ENCODE data around the gene HEXB. TPM values are rescaled to one million over a fixed set of nuclear protein-coding genes. Genes with fewer than 3 reads are reported as not detected.

The HEXB gene
- total and polyA plus RNA-seq, 2 of the 13 experiments (the other 11 are each of a cell fraction or from before 2014, with no cell fraction given): 100 to 104 TPM

DNA sequence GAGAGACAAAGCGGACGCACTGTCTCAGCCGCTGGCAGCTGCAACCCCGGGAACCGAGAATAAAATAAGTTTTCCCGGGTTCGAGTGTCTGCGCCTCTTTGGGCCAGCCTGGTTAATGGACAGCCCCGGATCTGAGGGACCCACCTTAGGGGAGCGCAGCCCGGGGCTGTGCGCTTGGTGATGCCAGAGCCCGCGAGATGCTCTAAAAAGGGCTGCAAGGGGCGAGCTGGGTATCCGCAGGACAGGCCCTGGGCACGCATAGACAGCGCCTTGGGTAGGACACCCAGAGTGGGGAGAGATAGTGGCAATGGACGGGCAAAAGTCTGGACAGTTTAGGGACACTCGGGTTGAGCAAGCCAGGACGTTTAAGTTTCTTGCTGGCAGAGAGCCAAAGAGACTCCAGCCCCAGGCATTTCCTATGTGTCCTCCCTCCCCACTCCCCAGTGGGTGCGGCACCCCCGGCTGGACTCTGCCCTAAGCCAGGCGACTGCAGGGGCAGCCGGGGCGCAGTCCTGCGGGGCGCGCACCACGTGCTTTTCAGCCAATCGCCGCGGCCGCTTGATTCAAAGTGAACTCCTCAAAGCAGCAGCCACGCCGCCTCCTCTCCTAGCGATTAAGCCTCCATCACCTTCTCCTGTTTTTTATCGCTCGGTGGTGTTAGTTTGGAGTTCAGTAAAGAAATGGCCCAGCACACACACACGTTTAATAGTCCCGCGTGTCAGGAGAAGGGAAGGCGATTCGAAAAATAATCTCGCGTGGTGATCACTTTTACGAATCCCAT lies 43.9 kb upstream of the HEXB start (continued):
- TF ChIP-seq, protein P1, sequence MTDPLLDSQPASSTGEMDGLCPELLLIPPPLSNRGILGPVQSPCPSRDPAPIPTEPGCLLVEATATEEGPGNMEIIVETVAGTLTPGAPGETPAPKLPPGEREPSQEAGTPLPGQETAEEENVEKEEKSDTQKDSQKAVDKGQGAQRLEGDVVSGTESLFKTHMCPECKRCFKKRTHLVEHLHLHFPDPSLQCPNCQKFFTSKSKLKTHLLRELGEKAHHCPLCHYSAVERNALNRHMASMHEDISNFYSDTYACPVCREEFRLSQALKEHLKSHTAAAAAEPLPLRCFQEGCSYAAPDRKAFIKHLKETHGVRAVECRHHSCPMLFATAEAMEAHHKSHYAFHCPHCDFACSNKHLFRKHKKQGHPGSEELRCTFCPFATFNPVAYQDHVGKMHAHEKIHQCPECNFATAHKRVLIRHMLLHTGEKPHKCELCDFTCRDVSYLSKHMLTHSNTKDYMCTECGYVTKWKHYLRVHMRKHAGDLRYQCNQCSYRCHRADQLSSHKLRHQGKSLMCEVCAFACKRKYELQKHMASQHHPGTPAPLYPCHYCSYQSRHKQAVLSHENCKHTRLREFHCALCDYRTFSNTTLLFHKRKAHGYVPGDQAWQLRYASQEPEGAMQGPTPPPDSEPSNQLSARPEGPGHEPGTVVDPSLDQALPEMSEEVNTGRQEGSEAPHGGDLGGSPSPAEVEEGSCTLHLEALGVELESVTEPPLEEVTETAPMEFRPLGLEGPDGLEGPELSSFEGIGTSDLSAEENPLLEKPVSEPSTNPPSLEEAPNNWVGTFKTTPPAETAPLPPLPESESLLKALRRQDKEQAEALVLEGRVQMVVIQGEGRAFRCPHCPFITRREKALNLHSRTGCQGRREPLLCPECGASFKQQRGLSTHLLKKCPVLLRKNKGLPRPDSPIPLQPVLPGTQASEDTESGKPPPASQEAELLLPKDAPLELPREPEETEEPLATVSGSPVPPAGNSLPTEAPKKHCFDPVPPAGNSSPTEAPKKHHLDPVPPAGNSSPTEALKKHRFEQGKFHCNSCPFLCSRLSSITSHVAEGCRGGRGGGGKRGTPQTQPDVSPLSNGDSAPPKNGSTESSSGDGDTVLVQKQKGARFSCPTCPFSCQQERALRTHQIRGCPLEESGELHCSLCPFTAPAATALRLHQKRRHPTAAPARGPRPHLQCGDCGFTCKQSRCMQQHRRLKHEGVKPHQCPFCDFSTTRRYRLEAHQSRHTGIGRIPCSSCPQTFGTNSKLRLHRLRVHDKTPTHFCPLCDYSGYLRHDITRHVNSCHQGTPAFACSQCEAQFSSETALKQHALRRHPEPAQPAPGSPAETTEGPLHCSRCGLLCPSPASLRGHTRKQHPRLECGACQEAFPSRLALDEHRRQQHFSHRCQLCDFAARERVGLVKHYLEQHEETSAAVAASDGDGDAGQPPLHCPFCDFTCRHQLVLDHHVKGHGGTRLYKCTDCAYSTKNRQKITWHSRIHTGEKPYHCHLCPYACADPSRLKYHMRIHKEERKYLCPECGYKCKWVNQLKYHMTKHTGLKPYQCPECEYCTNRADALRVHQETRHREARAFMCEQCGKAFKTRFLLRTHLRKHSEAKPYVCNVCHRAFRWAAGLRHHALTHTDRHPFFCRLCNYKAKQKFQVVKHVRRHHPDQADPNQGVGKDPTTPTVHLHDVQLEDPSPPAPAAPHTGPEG (CRISPR knock-in tag; IDR thresholded peaks at IDR 0.05): no peak
- TF ChIP-seq, protein P2, sequence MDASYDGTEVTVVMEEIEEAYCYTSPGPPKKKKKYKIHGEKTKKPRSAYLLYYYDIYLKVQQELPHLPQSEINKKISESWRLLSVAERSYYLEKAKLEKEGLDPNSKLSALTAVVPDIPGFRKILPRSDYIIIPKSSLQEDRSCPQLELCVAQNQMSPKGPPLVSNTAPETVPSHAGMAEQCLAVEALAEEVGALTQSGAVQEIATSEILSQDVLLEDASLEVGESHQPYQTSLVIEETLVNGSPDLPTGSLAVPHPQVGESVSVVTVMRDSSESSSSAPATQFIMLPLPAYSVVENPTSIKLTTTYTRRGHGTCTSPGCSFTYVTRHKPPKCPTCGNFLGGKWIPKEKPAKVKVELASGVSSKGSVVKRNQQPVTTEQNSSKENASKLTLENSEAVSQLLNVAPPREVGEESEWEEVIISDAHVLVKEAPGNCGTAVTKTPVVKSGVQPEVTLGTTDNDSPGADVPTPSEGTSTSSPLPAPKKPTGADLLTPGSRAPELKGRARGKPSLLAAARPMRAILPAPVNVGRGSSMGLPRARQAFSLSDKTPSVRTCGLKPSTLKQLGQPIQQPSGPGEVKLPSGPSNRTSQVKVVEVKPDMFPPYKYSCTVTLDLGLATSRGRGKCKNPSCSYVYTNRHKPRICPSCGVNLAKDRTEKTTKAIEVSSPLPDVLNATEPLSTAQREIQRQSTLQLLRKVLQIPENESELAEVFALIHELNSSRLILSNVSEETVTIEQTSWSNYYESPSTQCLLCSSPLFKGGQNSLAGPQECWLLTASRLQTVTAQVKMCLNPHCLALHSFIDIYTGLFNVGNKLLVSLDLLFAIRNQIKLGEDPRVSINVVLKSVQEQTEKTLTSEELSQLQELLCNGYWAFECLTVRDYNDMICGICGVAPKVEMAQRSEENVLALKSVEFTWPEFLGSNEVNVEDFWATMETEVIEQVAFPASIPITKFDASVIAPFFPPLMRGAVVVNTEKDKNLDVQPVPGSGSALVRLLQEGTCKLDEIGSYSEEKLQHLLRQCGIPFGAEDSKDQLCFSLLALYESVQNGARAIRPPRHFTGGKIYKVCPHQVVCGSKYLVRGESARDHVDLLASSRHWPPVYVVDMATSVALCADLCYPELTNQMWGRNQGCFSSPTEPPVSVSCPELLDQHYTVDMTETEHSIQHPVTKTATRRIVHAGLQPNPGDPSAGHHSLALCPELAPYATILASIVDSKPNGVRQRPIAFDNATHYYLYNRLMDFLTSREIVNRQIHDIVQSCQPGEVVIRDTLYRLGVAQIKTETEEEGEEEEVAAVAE (CRISPR knock-in tag; IDR thresholded peaks at IDR 0.05; ENCODE audit: borderline replicate concordance): peak; percentile 52; the same call in 1 of the 2 replicates
- TF ChIP-seq ZNF274 (CRISPR knock-in tag; IDR thresholded peaks at IDR 0.05): no peak
- no peak for TF ChIP-seq CBX5 (CRISPR knock-in tag; IDR thresholded peaks at IDR 0.05; ENCODE audit: borderline replicate concordance)
- TF ChIP-seq ZNF33B (CRISPR knock-in tag; IDR thresholded peaks at IDR 0.05): no peak
- TF ChIP-seq AKAP8 (CRISPR knock-in tag; IDR thresholded peaks at IDR 0.05): 0 out of 2 replicates have a peak, but pooled peaks have one; percentile 48
- TF ChIP-seq, protein P3, sequence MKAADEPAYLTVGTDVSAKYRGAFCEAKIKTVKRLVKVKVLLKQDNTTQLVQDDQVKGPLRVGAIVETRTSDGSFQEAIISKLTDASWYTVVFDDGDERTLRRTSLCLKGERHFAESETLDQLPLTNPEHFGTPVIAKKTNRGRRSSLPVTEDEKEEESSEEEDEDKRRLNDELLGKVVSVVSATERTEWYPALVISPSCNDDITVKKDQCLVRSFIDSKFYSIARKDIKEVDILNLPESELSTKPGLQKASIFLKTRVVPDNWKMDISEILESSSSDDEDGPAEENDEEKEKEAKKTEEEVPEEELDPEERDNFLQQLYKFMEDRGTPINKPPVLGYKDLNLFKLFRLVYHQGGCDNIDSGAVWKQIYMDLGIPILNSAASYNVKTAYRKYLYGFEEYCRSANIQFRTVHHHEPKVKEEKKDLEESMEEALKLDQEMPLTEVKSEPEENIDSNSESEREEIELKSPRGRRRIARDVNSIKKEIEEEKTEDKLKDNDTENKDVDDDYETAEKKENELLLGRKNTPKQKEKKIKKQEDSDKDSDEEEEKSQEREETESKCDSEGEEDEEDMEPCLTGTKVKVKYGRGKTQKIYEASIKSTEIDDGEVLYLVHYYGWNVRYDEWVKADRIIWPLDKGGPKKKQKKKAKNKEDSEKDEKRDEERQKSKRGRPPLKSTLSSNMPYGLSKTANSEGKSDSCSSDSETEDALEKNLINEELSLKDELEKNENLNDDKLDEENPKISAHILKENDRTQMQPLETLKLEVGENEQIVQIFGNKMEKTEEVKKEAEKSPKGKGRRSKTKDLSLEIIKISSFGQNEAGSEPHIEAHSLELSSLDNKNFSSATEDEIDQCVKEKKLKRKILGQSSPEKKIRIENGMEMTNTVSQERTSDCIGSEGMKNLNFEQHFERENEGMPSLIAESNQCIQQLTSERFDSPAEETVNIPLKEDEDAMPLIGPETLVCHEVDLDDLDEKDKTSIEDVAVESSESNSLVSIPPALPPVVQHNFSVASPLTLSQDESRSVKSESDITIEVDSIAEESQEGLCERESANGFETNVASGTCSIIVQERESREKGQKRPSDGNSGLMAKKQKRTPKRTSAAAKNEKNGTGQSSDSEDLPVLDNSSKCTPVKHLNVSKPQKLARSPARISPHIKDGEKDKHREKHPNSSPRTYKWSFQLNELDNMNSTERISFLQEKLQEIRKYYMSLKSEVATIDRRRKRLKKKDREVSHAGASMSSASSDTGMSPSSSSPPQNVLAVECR (CRISPR knock-in tag; IDR thresholded peaks at IDR 0.05; ENCODE audit: borderline replicate concordance): no peak; the same call in 1 of the 2 replicates
- TF ChIP-seq SATB2 (CRISPR knock-in tag; IDR thresholded peaks at IDR 0.05): no peak; the same call in 1 of the 2 replicates
- peak; percentile 5; the same call in 1 of the 2 replicates for TF ChIP-seq WIZ (CRISPR knock-in tag; IDR thresholded peaks at IDR 0.05)
- TF ChIP-seq, protein P4, sequence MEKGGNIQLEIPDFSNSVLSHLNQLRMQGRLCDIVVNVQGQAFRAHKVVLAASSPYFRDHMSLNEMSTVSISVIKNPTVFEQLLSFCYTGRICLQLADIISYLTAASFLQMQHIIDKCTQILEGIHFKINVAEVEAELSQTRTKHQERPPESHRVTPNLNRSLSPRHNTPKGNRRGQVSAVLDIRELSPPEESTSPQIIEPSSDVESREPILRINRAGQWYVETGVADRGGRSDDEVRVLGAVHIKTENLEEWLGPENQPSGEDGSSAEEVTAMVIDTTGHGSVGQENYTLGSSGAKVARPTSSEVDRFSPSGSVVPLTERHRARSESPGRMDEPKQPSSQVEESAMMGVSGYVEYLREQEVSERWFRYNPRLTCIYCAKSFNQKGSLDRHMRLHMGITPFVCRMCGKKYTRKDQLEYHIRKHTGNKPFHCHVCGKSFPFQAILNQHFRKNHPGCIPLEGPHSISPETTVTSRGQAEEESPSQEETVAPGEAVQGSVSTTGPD (CRISPR knock-in tag; IDR thresholded peaks at IDR 0.05): 0 out of 2 replicates have a peak, but pooled peaks have one; percentile 13
- TF ChIP-seq ATRX (CRISPR knock-in tag; IDR thresholded peaks at IDR 0.05; ENCODE audit: borderline replicate concordance): no peak
- TF ChIP-seq HDAC1 (CRISPR knock-in tag; IDR thresholded peaks at IDR 0.05): peak; percentile 13

All from HepG2 (cell line).